GM19324 (cell line): ENCODE data around the gene ESPNL.

Source experiments
- ATAC-seq: cut with Tn5 transposase; IDR thresholded peaks from one replicate; pipeline ENCODE4 v1.9.1; 2021; ENCODE audit warnings: mild to moderate bottlenecking, moderate library complexity; ENCODE audit not compliant: unreplicated experiment, low FRiP score

Gene ESPNL

DNA sequence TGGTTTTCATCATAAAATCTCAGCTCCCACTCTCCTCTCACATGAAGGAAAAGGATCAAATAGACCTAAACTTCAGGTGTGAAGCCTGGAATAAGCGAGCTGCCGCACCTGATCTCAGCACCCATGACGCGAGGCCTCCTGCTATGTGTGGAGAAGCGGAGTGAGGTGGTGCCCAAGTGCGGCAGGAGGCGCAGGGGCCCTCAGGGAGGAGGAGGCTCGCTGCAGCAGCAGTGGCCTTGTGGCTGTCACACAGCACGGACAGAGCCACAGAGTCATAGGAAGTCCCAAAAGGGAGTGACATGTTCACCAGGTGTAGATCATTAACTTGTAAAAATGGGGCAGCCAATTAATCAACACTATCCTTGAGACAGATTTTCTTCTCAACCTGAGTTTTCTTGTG is 30.3 kb upstream of the ESPNL start:
- ATAC-seq: no peak

GRCh38 chr2:238075397-238075796 is 24.7 kb upstream of the ESPNL start:
- no peak for ATAC-seq

DNA sequence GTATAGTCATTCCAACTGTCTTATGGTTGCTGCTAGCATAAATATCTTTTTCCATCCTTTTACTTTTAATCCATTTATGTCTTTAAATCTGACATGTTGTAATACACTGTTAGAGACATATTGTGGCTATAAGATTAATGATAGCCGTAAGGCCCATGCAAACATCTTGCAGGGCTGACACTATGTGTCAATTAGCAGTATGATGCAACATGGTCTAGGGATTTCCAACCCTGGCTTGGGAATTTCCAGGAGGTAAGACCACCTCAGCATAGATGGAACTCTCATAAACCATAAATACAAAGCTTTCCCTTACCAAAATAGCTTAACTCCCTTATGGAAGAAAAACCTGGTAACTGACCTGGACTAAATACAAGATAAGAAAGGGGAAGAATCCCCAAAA is 22.8 kb upstream of the ESPNL start:
- ATAC-seq: no peak

GRCh38 chr2:238079874-238080327 is 20.2 kb upstream of the ESPNL start:
- ATAC-seq: no peak

- no peak for ATAC-seq
Observed at GRCh38 chr2:238080518-238080917, 19.6 kb upstream of the ESPNL start.

DNA sequence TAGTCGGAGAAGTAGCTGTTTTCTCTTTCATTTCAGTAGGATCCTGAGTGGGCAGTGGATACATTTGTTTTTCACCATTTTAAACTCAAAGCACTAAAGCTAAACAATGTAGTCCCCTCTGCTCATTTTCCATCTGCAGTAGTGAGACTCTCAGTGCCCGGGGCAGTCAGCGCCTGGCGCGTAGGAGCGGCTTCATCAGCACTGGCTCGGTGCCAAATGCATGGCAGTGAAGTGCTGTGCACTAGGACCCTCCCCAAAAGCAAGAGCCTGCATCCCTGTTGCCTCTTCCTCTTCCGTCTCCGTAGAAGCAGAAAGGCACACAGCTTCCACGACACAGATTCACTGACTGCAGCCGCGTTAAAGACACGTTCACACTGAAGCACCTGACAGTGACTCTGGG is 19.0 kb upstream of the ESPNL start:
- ATAC-seq: no peak

DNA sequence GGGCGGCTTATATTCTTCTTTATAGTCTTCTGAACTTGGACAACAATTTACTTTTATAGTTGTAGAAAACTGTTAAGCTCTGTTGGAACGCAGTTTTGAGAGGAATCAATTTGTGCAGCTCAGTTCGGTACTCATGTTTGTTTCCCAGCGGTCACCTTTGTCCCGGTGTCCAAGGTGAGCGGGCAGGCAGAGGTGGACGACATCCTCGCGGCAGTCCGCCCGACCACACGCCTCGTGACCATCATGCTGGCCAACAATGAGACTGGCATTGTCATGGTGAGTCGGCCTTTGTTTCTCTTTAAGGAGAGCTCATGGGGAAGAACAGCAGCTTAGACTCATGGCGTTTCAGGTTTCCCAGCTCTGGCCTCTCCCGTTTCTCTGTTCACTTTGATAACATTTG is 18.6 kb upstream of the ESPNL start:
- ATAC-seq: no peak

DNA sequence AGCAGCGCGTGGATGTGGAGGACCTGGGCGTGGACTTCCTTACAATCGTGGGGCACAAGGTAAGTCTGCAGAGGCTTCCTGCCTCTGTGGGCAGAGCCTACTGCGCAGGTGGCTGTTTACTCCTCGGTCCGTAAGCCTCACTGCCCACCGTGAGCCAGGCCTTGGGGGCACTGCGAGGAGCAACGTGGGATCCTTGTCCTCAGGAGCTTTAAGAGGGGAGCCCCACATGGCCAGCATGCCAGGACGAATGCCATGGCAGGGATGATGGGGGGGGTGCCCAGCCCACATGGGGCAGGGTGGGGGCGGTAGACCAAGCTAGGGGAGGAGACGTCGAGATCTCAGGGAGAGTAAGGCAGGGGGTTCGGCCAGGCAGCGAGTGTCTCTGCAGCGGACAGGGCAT is 18.0 kb upstream of the ESPNL start:
- no peak for ATAC-seq

DNA sequence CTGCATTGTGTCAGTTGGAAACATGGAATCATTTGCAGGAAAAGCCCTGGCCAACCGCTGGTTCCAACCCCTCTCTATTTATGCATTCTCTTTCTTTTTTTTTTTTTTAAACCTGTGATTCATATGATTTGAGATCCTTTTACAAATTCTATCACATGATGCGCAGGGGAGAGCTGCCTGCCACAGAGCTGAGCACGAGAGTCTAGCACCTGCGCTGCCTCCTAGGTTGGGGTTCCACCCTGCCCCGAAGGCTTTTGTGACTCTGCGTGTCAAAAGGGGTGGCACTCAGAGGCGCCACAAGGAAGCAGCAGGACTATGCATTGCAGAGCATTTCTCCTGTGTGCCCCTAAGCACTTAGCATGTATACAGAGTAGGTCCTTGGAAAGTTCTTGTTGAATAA is 17.3 kb upstream of the ESPNL start:
- ATAC-seq: no peak

- ATAC-seq: no peak
Observed at GRCh38 chr2:238083919-238084318, 16.2 kb upstream of the ESPNL start.

GRCh38 chr2:238084761-238085160 is 15.4 kb upstream of the ESPNL start:
- no peak for ATAC-seq

DNA sequence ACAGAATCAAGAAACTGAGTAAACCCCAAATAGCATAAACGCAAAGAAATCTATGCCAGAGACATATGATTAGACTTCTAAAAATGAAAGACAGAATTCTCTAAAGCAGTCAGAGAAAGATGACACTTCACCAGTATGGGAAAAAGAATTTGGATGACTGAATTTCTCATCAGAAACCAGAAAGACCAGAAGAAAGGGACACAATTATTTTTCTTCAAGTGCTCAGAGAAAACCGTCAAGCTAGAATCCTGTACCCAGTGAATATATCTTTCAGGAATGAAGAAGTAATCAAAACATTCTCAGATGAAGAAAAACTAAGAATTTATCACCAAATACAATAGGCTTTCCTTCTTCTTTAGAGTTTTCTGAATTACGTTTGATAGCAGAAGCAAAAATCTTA is 14.2 kb upstream of the ESPNL start:
- no peak for ATAC-seq

GRCh38 chr2:238087211-238087610 is 12.9 kb upstream of the ESPNL start:
- no peak for ATAC-seq

DNA sequence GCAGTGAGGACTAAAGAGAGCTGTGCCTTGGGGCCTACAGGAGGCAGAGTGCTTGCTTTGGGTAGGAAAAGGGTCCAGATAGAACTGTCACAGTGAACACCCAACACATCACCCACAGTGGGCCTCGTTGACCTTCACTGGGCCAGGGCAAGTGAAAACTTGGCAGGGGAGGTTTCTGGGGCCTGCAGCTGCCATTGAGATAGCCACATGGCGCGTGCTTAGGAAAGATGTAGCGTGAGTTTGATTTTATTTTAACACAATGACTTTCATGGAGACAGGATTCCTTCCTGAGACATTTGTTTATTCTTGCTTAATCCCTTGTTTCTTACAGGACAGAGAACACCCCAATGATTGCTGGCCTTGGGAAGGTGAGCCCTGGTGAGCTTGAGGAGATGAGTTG is 9.3 kb upstream of the ESPNL start:
- ATAC-seq: no peak

GRCh38 chr2:238091436-238092060 is 8.6 kb upstream of the ESPNL start:
- ATAC-seq: no peak

GRCh38 chr2:238092486-238093035 is 7.6 kb upstream of the ESPNL start:
- ATAC-seq: no peak

- no peak for ATAC-seq
Observed at GRCh38 chr2:238093181-238094140, 6.7 kb upstream of the ESPNL start.

DNA sequence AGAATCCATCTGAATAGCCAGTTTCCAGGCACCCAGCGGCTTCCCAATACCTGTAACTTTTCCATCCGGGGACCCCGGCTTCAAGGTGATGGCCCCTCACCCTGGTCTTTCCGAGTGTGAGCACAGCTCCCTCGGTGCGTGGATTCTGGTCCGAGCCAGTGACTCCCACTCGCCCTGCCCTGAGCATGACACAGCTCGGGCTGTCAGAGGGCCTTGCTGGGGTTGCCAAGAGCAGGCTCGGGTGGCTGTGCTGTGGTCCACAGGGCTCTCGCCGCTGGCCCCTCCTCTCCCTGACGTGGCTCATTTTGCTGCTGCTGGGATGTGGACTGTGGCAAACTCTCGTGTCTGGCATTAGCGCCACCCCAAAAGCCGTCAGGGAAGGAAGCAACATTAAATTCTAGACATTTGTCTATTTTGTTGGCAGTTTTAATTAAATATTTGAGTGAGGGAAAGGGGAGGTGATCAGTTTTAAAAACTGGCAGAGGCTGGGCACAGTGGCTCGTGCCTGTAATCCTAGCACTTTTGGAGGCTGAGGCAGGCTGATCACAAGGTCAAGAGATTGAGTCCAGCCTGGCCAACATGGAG is 5.6 kb upstream of the ESPNL start:
- no peak for ATAC-seq

DNA sequence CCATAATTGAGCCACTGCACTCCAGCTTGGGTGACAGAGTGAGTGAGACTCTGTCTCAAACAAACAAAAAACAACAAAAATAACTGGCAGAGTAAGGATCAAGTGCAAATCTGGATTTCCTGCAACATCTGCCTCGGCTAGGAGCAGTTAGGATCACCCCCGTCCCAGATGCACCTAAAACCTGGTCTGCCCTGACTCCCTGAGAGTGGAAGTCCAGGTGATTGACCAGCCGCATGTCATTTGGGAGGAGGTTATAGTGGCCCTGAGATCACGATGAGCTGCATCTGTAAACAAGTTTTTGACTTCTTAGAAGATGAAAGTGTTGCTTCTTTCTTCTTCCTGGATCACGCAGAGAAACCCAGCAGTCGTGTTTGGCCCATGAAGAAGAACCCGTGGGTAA is 5.0 kb upstream of the ESPNL start:
- ATAC-seq: no peak

- ATAC-seq: no peak
Observed at GRCh38 chr2:238096311-238097011, 3.7 kb upstream of the ESPNL start.
